Endothelial cell of umbilical vein (primary cell): Measurements from ENCODE around the gene GRIK3.

Experiments used
- CTCF ChIP-seq, 2 donors: IDR thresholded peaks; 1 replicate in 1 of 2; 2 replicates in 1 of 2; pipeline ENCODE4 v1.5.1; 2011; ENCODE audit warnings: low read length in 2 of 2, mild to moderate bottlenecking in 2 of 2, moderate library complexity in 2 of 2, control low read depth in 1 of 2, inconsistent platforms in 1 of 2, low read depth in 1 of 2; ENCODE audit not compliant: insufficient read depth in 1 of 2; ENCODE audit errors: extremely low read depth in 1 of 2
- EZH2 ChIP-seq: IDR thresholded peaks from 2 replicates; pipeline ENCODE4 v1.6.1; 2012; ENCODE audit warnings: borderline replicate concordance, low read depth, mild to moderate bottlenecking, moderate library complexity, low read length, inconsistent platforms; ENCODE audit not compliant: severe bottlenecking
- MYC ChIP-seq: IDR thresholded peaks from one replicate; pipeline ENCODE4 v1.6.1; 2011; ENCODE audit warnings: mild to moderate bottlenecking, low read depth, low read length
- POLR2A ChIP-seq: IDR thresholded peaks from 2 replicates; pipeline ENCODE4 v1.6.1; 2012; ENCODE audit warnings: low read depth, mild to moderate bottlenecking, control low read depth, low read length
- POLR2AphosphoS5 ChIP-seq: IDR thresholded peaks from 2 replicates; pipeline ENCODE4 v1.6.1; 2012; ENCODE audit warnings: low read depth, mild to moderate bottlenecking, control low read depth, low read length, moderate library complexity; ENCODE audit not compliant: insufficient read depth
- TF ChIP-seq, protein P1 (sequence below): IDR thresholded peaks from 2 replicates; pipeline ENCODE4 v1.6.1; 2011; ENCODE audit not compliant: insufficient read depth, insufficient read length

- TF ChIP-seq CTCF (IDR thresholded peaks at IDR 0.05; ENCODE audit: extremely low read depth in 1 of 2, insufficient read depth in 1 of 2, low read depth in 1 of 2, low read length in 2 of 2) = no peak
- TF ChIP-seq, protein P1, sequence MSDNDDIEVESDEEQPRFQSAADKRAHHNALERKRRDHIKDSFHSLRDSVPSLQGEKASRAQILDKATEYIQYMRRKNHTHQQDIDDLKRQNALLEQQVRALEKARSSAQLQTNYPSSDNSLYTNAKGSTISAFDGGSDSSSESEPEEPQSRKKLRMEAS = no peak
- no peak for TF ChIP-seq POLR2A
- no peak for TF ChIP-seq EZH2
- TF ChIP-seq POLR2AphosphoS5 = no peak
- TF ChIP-seq MYC = no peak
These were observed 260.3 kb downstream of the GRIK3 start for GRCh38 chr1:36773827-36774541.
